Measurements from ENCODE around the gene OTC.
A peak's percentile ranks its signal among the peaks of the same experiment; 100 is the strongest.

OTC gene

DNA sequence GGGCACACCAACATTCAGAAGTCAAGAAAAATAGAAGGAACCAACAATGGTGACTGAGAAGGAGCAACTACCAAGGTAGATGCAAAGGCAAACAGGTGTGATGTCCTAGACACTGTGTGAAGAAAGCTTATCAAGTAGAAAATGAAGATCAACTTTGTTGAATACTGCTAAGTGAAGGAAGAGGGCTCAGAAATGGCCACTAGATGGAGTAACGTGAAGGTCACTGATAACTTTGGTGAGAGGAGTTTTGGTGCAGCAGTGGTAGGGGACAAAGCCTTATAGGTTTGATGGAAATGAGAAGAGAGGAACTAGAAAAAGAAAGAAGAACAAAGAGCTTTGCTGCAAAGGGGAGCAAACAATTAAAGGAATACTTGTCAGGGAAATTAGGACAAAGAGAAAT, 23.5 kb downstream of the OTC start:
- TF ChIP-seq, protein P1, sequence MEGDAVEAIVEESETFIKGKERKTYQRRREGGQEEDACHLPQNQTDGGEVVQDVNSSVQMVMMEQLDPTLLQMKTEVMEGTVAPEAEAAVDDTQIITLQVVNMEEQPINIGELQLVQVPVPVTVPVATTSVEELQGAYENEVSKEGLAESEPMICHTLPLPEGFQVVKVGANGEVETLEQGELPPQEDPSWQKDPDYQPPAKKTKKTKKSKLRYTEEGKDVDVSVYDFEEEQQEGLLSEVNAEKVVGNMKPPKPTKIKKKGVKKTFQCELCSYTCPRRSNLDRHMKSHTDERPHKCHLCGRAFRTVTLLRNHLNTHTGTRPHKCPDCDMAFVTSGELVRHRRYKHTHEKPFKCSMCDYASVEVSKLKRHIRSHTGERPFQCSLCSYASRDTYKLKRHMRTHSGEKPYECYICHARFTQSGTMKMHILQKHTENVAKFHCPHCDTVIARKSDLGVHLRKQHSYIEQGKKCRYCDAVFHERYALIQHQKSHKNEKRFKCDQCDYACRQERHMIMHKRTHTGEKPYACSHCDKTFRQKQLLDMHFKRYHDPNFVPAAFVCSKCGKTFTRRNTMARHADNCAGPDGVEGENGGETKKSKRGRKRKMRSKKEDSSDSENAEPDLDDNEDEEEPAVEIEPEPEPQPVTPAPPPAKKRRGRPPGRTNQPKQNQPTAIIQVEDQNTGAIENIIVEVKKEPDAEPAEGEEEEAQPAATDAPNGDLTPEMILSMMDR (IDR thresholded peaks at IDR 0.05; ENCODE audit: extremely low read depth, missing control alignments), result peak; percentile 27
- DNase-seq (ENCODE audit: low spot score), result peak; percentile 3

DNA sequence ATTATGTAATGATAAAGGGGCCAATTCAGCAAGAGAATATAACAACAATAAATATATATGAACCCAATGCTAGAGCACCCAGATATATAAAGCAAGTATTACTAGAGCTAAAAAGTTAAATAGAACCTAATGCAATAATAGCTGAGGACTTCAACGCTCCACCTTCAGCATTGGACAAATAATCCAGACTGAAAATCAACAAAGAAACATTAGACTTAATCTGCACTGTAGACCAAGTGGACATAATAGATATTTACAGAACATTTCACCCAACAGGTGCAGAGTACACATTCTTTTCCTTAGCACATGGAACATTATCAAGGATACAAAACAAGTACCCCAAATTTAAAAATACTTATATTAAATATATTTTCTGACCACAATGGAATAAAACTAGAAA, 24.3 kb downstream of the OTC start:
- TF ChIP-seq, protein P1 (IDR thresholded peaks at IDR 0.05; ENCODE audit: extremely low read depth, missing control alignments), result no peak
- no peak for DNase-seq (ENCODE audit: low spot score)

DNA sequence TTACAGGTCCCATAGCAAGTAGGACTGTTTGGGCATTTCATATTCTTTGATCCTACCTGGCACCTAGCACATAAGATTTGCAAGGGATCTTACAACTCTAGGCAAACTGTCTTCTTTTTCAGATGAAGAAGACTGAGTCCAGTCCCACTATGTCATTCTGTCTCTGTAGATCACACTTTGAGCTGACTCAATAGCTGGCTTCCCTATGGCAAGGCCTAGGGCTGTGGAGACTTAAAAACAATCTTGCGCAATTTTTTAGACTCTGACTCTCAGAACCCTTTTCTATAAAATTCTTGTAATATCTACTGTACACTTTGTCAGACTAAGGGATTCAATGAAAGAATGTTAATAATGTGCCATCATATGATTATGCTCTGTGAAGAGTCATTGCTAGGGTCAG, 26.7 kb downstream of the OTC start:
- DNase-seq (ENCODE audit: low spot score), result no peak
- TF ChIP-seq, protein P1 (IDR thresholded peaks at IDR 0.05; ENCODE audit: extremely low read depth, missing control alignments), result no peak

DNA sequence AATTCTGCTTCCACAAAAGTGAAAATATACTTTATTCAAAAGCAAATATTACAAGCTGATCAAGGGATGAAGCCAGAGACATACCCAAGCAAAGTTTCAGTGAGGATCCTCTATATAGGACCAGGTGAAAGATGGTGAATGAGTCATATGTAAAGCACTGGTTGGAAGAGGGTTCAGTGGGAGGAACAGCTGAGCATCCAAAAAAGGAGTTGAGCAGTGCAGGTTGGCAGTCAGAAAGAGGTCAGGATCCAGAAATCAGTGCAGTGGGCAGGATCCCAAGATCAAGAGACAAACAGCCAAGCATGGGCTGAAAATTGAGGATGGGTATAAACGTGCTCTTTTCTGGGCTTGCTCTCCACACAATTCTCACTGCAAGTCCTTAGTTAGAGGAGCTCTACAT, 30.3 kb downstream of the OTC start:
- TF ChIP-seq, protein P1 (IDR thresholded peaks at IDR 0.05; ENCODE audit: extremely low read depth, missing control alignments), result no peak
- DNase-seq (ENCODE audit: low spot score), result no peak

DNA sequence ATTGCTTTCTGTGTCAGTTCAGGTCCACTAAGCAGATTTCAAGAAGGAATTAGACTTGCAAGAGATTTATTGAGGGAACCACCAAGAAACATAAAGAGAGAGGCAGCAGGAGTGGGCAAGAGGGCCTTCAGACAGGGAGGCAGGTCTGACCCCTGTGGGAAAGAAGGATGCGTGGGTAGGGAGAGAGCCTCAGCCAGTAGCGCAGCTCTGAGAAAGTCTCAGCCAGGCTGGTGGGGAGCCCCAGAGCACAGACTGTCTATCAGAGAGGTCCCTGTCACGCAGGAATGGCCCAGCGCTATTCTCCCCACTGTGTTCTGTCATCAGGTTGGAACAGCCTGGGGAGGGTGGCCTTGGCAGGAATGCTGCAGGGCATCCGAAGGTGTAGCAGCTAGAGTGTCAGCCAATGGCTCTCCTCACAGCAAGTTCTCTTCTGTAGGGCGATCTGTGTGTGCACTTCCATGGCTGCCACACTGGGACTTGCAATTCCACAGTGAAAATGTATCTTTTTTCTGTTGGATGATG, 48.0 kb downstream of the OTC start:
- no peak for DNase-seq (ENCODE audit: low spot score)
- TF ChIP-seq, protein P1 (IDR thresholded peaks at IDR 0.05; ENCODE audit: extremely low read depth, missing control alignments), result no peak

DNA sequence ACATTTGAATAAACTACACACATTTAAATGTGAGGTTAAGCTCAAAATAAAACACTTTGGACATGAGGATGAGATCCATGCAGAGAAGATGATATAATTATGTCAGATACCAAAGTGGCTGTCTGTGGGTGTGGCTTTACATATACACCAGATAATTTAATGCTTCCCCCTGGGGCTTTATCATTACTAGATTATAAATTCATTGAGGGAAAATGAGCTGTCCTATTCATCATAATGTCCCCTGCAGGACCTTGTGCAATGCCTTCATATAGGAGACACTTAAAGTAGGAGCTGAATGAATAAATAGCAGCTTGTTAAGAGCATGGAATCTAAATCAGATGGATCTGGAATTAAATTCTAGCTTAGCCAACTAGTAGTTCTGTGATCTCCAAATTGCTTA, 49.7 kb downstream of the OTC start:
- DNase-seq (ENCODE audit: low spot score), result no peak
- TF ChIP-seq, protein P1 (IDR thresholded peaks at IDR 0.05; ENCODE audit: extremely low read depth, missing control alignments), result no peak

DNA sequence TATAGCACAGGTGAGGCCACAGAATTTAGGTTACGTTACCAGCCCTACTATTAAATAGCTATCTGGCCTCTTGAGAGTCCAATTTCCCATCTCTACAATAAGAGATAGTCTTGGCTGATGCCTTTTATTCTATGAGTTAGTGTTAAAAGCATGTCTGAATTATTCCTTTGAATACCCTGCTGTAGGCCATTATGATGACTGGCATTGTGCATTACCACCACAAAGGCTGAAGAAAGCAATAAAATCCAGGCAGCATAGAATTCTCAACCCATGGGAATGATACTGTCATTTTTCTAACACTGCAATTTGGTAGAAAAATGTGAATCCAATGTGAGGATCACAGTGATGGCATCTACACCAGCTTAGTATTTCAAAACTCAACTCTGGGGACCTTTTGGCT, 51.4 kb downstream of the OTC start:
- DNase-seq (ENCODE audit: low spot score), result no peak
- TF ChIP-seq, protein P1 (IDR thresholded peaks at IDR 0.05; ENCODE audit: extremely low read depth, missing control alignments), result no peak
